CD14-positive monocyte (primary cell): Measurements from ENCODE around the gene DYNLT2. TPM values are rescaled to one million over a fixed set of nuclear protein-coding genes. Genes with fewer than 3 reads are reported as not detected.
A peak's percentile ranks its signal among the peaks of the same experiment; 100 is the strongest.

Experiments
- DNase-seq, 3 donors: peaks; one replicate each; pipeline ENCODE4 v3.0.0-alpha.2; 2011 to 2022
- H2AFZ ChIP-seq: 2 replicates; pipeline ENCODE4 v1.6.0; 2012; ENCODE audit warnings: mild to moderate bottlenecking, low read depth, low read length, inconsistent platforms; ENCODE audit not compliant: insufficient read depth, poor library complexity, severe bottlenecking
- H3K27ac ChIP-seq, 2 donors: 1 replicate in 1 of 2; 2 replicates in 1 of 2; pipeline ENCODE4 v1.5.1; 2012 to 2013; ENCODE audit warnings: low read length in 2 of 2, control low read depth in 1 of 2, inconsistent platforms in 1 of 2, low read depth in 1 of 2, mild to moderate bottlenecking in 1 of 2
- H3K27me3 ChIP-seq, 2 donors: one replicate each; pipeline versions ENCODE4 v1.6.0 to v1.6.1; 2011 to 2013; ENCODE audit warnings: low read length in 2 of 2; ENCODE audit not compliant: control insufficient read depth in 2 of 2, insufficient read depth in 2 of 2
- H3K36me3 ChIP-seq, 2 donors: replicated peaks in 1 of 2; 1 replicate in 1 of 2; 2 replicates in 1 of 2; pipeline versions ENCODE4 v1.5.1 to v1.6.1; 2012 to 2013; ENCODE audit warnings: low read length in 2 of 2, control low read depth in 1 of 2, inconsistent platforms in 1 of 2, mild to moderate bottlenecking in 1 of 2; ENCODE audit not compliant: insufficient read depth in 2 of 2, control insufficient read depth in 1 of 2
- H3K4me1 ChIP-seq, 2 donors: 1 replicate in 1 of 2; 2 replicates in 1 of 2; pipeline versions ENCODE4 v1.5.1 to v1.6.1; 2012 to 2013; ENCODE audit warnings: low read length in 2 of 2, control low read depth in 1 of 2, inconsistent platforms in 1 of 2, mild to moderate bottlenecking in 1 of 2, moderate library complexity in 1 of 2; ENCODE audit not compliant: insufficient read depth in 2 of 2, control insufficient read depth in 1 of 2
- H3K4me2 ChIP-seq: replicated peaks from 2 replicates; pipeline ENCODE3; 2012; ENCODE audit warnings: low read length, moderate library complexity, mild to moderate bottlenecking; ENCODE audit not compliant: poor library complexity, severe bottlenecking; ENCODE audit errors: extremely low read depth
- H3K4me3 ChIP-seq, 3 experiments: fragments of 200-600 bp in 1 of 3; sonication (generic) in 1 of 3; replicated peaks in 1 of 3; 1 replicate in 2 of 3; 2 replicates in 1 of 3; pipeline ENCODE4 v1.5.1; 2011 to 2013; ENCODE audit warnings: low read length in 3 of 3, mild to moderate bottlenecking in 3 of 3, control low read depth in 2 of 3, low read depth in 2 of 3, inconsistent platforms in 1 of 3, moderate library complexity in 1 of 3
- H3K79me2 ChIP-seq: 2 replicates; pipeline ENCODE4 v1.6.0; 2012; ENCODE audit warnings: mild to moderate bottlenecking, control low read depth, inconsistent platforms, low read length, moderate library complexity; ENCODE audit not compliant: insufficient read depth
- H3K9ac ChIP-seq: 2 replicates; pipeline ENCODE4 v1.6.0; 2017; ENCODE audit warnings: low read length, mild to moderate bottlenecking; ENCODE audit not compliant: insufficient read depth, poor library complexity, severe bottlenecking
- H3K9me3 ChIP-seq, 2 donors: replicated peaks in 1 of 2; 1 replicate in 1 of 2; 2 replicates in 1 of 2; pipeline versions ENCODE4 v1.5.1 to v1.6.1; 2012 to 2013; ENCODE audit warnings: low read length in 2 of 2, control low read depth in 1 of 2; ENCODE audit not compliant: control insufficient read depth in 1 of 2, insufficient read depth in 1 of 2
- H4K20me1 ChIP-seq: 2 replicates; pipeline ENCODE4 v1.6.0; 2012; ENCODE audit warnings: mild to moderate bottlenecking, low read length, control low read depth, moderate library complexity; ENCODE audit not compliant: insufficient read depth
- H3K27ac Mint-ChIP-seq, 7 donors: one replicate each; pipeline ENCODE4 v1.8.0; 2020; ENCODE audit warnings: mild to moderate bottlenecking in 7 of 7, mixed read lengths in 7 of 7, moderate library complexity in 6 of 7, inconsistent platforms in 2 of 7
- H3K27me3 Mint-ChIP-seq, 3 donors: one replicate each; pipeline ENCODE4 v1.8.0; 2021 to 2022; ENCODE audit warnings: low read depth in 3 of 3, mild to moderate bottlenecking in 3 of 3, mixed read lengths in 3 of 3, moderate library complexity in 3 of 3, inconsistent platforms in 1 of 3
- H3K36me3 Mint-ChIP-seq, 2 donors: one replicate each; pipeline ENCODE4 v1.8.0; 2020; ENCODE audit warnings: mixed read lengths in 2 of 2, inconsistent platforms in 1 of 2, mild to moderate bottlenecking in 1 of 2
- H3K4me1 Mint-ChIP-seq: one replicate; pipeline ENCODE4 v1.8.0; 2020; ENCODE audit warnings: mild to moderate bottlenecking, mixed read lengths
- H3K4me3 Mint-ChIP-seq, 2 donors: one replicate each; pipeline ENCODE4 v1.8.0; 2020; ENCODE audit warnings: mild to moderate bottlenecking in 2 of 2, mixed read lengths in 2 of 2, moderate library complexity in 1 of 2
- H3K9me3 Mint-ChIP-seq, 7 donors: one replicate each; pipeline ENCODE4 v1.8.0; 2020 to 2022; ENCODE audit warnings: mixed read lengths in 7 of 7, mild to moderate bottlenecking in 6 of 7, moderate library complexity in 6 of 7, inconsistent platforms in 2 of 7
- CTCF ChIP-seq: fragments of 200-600 bp; IDR thresholded peaks from one replicate; pipeline ENCODE4 v1.8.0; 2022; ENCODE audit warnings: antibody characterized with exemption, mild to moderate bottlenecking
- WGBS: methylation state at CpG from one replicate; pipeline ENCODE4 v1.1.5; 2013; ENCODE audit warnings: missing lambda C conversion rate; ENCODE audit not compliant: insufficient coverage; 5-methylcytosine and 5-hydroxymethylcytosine counted together
- intact Hi-C, 2 donors: fragments of 100-400 bp; cut with micrococcal nuclease; formaldehyde crosslinking; loops; one replicate each; pipeline versions ENCODE4 v1.15.0 to v1.15.1; 2023
- polyA plus RNA-seq, 3 donors: library from polyadenylated mRNA; depleted of rRNA in 1 of 3; unstranded in 2 of 3; stranded (reverse) in 1 of 3; fragments of 300-500 nt in 2 of 3; fragments of >200 nt in 1 of 3; fragmentation: Illumina TruSeq in 2 of 3; gene quantifications; 1 replicate in 2 of 3; 2 replicates in 1 of 3; pipeline ENCODE4 v1.2.3, GENCODE V29; 2012 to 2021

Gene DYNLT2
- polyA plus RNA-seq, 3 donors: 0.19 to 1.5 (median 0.86) TPM

GRCh38 chr6:169798764-169799473 lies 47.5 kb upstream of the DYNLT2 start:
- H3K4me2 ChIP-seq: no peak overlapping the region
- Mint-ChIP-seq H3K4me1 (peaks cover 14% of the 10 kb centered on the region), H3K4me3 (no peak overlapping the region), H3K27ac (no peak overlapping the region), H3K36me3 (no peaks in the 10 kb centered on the region), H3K9me3 (no peaks in the 10 kb centered on the region), H3K27me3 (peaks cover 2 to 10% (median 6%) of the 10 kb centered on the region in 3 donors)
- H3K4me3 ChIP-seq: no peak overlapping the region
- H3K36me3 ChIP-seq: no peaks in the 10 kb centered on the region
- H3K9me3 ChIP-seq: no peaks in the 10 kb centered on the region
- no peaks in the 10 kb centered on the region for H3K79me2 ChIP-seq
- no peaks in the 10 kb centered on the region for H4K20me1 ChIP-seq
- no peak overlapping the region for H2AFZ ChIP-seq
- no peak overlapping the region for H3K9ac ChIP-seq
- no peak overlapping the region for H3K27ac ChIP-seq
- 97% methylated on average over 3 of the region's 10 CpGs for WGBS
- peaks cover 0 to 2% of the 10 kb centered on the region in 2 donors for H3K27me3 ChIP-seq
- no peak for DNase-seq
- peaks cover 0 to 4% of the 10 kb centered on the region in 2 donors for H3K4me1 ChIP-seq
- intact Hi-C loops: no loop called here
- TF ChIP-seq CTCF: no peak

GRCh38 chr6:169795196-169795595 lies 43.8 kb upstream of the DYNLT2 start:
- WGBS: 50% methylated on average over 1 of the region's 2 CpGs
- peaks cover 0 to 11% of the 10 kb centered on the region in 2 donors for H3K27me3 ChIP-seq
- no peak overlapping the region for H3K4me3 ChIP-seq
- H3K27ac Mint-ChIP-seq: peak overlapping the region in 1 of 7 donors; percentile 47
- intact Hi-C loops: no loop called here
- TF ChIP-seq CTCF: no peak
- H3K36me3 Mint-ChIP-seq: no peaks in the 10 kb centered on the region
- DNase-seq: no peak
- H3K79me2 ChIP-seq: no peaks in the 10 kb centered on the region
- H3K27ac ChIP-seq: no peak overlapping the region
- H3K4me1 ChIP-seq: peaks cover 7 to 11% of the 10 kb centered on the region in 2 donors
- no peaks in the 10 kb centered on the region for H3K36me3 ChIP-seq
- peaks cover 0 to 2% (median 0%) of the 10 kb centered on the region in 7 donors for H3K9me3 Mint-ChIP-seq
- H3K9me3 ChIP-seq: no peaks in the 10 kb centered on the region
- no peaks in the 10 kb centered on the region for H4K20me1 ChIP-seq
- H3K27me3 Mint-ChIP-seq: peaks cover 15 to 20% (median 16%) of the 10 kb centered on the region in 3 donors
- H2AFZ ChIP-seq: no peak overlapping the region
- no peak overlapping the region for H3K4me2 ChIP-seq
- H3K4me3 Mint-ChIP-seq: no peak overlapping the region
- no peak overlapping the region for H3K9ac ChIP-seq
- H3K4me1 Mint-ChIP-seq: peaks cover 17% of the 10 kb centered on the region
